NCI-H345 treated with DMSO at 0.1 percent for 48 hours (cell line): Measurements from ENCODE around the gene KCNH1.
"Not testable (repeated sequence)": the region's sequence is repeated elsewhere in the genome, so short reads cannot be mapped to it uniquely, and the experiment has no call there.

Experiments used
- DNase-seq: peaks from one replicate; lab custom pipeline; 2025; ENCODE audit not compliant: unreplicated experiment; lab: John Stamatoyannopoulos, UW

The KCNH1 gene

DNA sequence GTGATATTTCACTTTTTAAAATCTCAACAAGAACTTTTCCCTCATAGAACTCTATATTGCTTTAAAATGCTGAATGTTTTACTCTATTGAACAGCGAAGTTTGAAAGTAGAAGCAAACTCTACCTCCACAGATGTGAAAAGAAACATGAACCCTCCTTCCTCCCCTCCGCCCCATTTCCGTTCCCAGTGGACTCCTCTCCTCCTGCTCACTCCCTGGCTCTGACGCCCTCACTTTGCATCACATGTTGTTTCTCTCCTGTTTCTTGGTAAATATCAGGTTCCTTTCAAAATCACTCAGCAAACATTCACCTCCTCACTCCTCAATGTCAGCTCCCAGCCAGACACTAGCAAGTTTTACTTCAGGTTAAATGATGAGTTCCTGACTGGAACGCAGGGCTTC lies 34.6 kb downstream of the KCNH1 start:
- DNase-seq, result no peak

DNA sequence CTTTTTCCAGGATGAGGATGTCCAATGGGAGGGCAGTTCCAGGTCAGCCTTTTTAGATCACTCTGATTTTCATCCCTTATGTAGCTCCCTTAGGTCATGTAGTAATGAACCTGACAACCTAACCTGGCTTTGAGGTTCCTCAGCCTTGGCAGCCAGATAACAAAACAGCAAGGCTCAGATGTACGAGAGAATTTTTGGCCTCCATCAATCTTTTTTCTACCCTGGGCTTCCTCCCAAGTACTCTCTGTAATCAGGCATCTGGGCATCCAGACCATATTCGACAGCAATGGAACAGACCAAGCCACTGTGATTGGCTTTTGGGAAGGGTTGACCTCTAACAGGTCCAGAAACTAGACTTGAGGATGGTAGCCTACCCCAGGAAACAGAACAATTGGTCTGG lies 38.6 kb downstream of the KCNH1 start:
- DNase-seq, result no peak

DNA sequence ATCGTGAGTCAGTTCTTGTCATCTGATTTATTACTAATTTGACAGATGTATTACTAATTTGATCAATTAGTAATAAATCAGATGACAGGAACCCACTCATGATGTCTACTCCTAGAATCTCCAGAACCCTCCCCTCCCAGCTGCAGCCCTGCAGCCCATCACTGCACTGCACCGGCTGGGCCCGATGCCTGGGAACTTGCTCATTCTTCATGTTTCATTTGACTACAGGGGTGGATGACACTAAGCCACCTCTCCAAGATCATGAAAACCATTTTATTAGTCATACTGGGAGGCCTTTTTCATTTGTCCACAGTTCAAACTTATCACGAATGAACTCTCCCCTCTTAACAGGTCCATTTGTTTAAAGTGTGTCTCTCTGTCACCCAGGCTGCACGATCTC lies 41.0 kb downstream of the KCNH1 start:
- DNase-seq, result no peak

- no peak for DNase-seq
Observed at GRCh38 chr1:211091867-211092266, 42.1 kb downstream of the KCNH1 start.

DNA sequence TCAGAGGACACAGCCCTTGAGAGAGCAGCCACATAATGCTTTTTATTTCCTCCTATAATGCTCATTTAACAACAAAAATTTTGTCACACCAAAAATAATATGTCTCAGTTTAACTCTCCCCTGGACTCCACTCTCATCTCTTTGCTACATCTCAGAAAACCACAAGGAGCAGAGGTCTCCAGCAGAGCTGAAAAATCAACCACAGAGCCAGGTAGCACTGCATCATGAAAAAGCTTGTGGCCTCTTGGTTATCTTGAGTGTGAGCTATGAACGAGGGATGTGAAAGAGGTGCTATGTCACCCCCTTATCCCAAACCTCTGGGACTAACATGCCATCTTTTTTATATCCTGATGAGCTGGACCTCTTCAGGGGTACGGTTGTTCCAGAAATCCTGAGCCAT lies 44.4 kb downstream of the KCNH1 start:
- no peak for DNase-seq

DNA sequence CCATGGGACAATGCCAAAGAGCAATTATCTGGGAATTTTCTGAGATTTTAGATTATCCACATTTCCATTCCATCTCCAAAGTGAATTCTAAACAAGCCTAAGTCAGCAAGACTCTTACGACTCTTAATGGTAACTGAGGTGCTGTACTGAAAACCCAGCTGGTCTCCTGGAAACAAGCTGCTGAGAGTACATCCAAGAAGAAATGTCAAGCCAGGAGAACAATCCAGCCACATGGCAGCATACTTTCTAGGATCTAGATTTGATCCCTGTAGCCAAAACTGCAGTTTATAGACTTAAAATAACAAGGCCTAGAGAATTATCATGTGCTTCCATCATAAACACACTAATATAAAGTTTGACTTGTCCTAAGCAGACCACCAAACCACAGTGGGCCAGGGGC lies 45.8 kb downstream of the KCNH1 start:
- no peak for DNase-seq

GRCh38 chr1:211082824-211083223 lies 51.1 kb downstream of the KCNH1 start:
- DNase-seq, result no peak

DNA sequence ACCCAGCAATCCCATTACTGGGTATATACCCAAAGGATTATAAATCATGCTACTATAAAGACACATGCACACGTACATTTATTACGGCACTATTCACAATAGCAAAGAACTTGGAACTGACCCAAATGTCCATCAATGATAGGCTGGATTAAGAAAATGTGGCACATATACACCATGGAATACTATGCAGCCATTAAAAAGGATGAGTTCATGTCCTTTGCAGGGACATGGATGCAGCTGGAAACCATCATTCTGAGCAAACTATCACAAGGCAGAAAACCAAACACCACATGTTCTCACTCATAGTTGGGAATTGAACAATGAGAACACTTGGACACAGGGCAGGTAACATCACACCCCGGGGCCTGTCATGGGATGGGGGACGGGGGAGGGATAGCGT lies 52.5 kb downstream of the KCNH1 start:
- not testable (repeated sequence) for DNase-seq

GRCh38 chr1:211068976-211069375 lies 65.0 kb downstream of the KCNH1 start:
- DNase-seq, result no peak

GRCh38 chr1:211066781-211067384 lies 67.1 kb downstream of the KCNH1 start:
- DNase-seq, result no peak

GRCh38 chr1:211041838-211042237 lies 92.1 kb downstream of the KCNH1 start:
- not testable (repeated sequence) for DNase-seq

- no peak for DNase-seq
Observed at GRCh38 chr1:211037095-211037494, 96.9 kb downstream of the KCNH1 start.

- no peak for DNase-seq
Observed at GRCh38 chr1:211036381-211037060, 97.4 kb downstream of the KCNH1 start.

GRCh38 chr1:211035821-211036380 lies 98.0 kb downstream of the KCNH1 start:
- no peak for DNase-seq

GRCh38 chr1:211033921-211034525 lies 99.9 kb downstream of the KCNH1 start:
- no peak for DNase-seq

DNA sequence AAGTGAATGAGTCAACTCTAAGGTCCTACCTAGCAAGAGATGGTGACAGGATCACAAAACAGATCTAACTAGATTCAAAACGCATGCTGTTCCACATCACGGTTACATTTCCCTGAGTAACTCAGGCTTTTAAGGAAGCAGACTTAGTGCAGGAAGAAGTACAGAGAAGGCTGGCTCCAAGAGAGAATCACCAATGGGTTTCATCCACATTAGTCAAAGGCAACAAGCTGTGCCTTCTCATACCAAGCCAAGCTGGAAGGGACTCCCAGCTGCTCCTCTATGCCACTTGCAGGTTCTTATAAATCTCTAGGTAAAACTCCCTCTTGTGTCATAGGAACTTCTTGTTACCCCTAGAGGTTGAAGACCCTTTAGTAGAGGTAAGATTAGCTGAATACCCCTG lies 109.0 kb downstream of the KCNH1 start:
- DNase-seq, result no peak

DNA sequence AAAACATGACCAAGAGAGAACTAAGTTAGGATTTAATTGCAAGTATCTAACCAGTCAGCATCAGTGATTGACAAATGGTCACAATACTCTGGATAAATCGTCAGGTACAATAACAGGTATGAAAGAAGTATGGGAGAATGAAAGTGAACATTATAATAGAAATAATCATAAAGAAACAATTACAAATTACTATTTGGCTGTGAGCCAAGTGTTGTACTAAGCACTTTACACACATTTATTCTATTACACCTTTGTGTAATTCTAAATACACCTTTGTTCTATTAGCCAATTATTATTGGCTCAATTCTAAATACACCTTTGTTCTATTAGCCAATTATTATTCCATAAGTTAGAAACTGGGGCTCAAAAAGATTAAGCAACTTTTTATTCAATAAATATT lies 114.7 kb downstream of the KCNH1 start:
- DNase-seq, result no peak

DNA sequence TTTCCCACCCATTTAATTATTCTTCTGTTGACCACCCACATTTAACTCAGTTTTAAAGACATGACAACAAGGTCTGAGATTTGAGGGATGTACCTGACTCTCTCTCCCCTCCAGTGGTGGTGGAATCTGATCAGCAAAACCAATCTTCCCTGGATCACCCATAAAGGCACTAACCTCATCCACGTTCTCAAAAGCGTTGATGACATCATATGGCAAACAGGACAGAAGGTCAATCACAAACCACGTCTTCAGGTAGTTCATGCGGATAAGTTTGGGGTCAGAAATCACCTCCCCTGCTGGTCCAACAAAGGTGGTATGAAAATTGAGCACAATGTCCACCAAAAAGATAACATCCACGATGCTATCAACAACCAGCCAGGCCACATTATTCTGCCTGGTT lies 115.3 kb downstream of the KCNH1 start:
- DNase-seq, result no peak

GRCh38 chr1:211017075-211017718 lies 116.8 kb downstream of the KCNH1 start:
- DNase-seq, result no peak

- DNase-seq, result no peak
Observed at GRCh38 chr1:211014275-211014674, 119.7 kb downstream of the KCNH1 start.

DNA sequence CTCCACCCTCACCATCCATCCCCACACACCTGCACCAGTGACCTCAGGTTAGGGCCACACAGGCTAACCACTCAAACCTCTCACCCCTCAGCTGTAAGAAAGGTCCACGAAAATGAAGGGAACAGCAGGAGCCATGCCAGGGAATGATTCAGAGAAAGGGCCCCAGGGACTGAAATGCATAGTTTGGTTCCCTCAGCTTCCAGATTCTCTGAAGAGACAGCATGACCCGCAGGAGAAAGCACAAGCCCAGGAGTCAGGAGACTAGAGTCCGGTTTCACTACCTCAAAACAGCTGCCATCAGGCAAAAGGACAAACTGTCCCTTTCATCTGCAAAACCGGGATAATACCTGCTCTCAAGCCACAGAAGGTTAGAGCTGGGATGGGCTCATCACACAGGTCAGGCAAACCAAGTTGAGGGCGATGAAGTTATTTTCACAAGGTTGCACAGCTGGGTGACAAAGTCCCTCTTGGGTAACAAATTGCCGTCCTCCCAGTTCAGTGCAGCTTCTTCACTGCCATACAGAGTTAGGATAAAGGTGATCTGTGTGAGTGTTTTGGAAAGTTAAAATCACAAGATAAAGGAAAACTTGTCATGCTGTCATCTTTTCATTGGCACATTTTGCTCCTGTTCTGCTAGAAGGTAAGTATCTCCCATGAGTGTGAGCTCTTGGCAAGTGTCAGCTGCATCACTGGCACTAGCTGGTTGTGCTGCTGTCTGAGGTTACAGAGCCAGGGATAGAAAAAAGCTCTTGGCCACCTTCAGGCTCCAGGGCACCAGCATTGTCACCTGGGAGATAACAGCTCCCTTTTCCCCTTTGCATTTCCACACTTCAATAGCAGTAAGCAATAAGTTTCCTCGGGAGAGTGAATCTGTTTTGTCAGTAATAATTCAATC lies 120.4 kb downstream of the KCNH1 start:
- no peak for DNase-seq
